ENCODE measurements around the gene RAPGEF1.

DNA sequence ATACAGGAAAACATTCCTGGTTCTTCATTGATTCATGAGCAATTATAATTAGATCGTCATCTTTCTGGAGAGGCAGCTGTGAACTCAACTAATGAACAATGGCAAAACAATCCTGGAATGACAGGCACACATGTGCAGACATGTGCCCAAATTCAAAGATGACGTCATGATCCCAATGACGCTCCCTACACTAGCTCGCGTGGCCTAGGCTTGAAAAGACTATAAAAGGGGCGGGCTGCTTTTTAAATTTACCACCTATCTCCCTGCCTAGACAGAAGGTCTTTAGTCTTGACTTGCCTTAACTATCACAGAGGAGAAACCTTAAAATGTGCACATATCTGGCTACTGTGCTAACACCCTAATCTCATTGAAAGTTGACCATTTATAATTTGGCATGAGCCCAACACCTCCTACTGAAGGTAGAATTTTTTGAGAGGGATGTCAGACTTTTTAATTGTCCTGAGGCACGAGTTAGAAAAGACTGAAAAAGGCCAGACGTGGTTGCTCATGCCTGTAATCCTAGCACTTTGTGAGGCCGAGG, 106.3 kb downstream of the RAPGEF1 start:
- TF ChIP-seq POLR2AphosphoS5 (IDR thresholded peaks at IDR 0.05; ENCODE audit: low read depth, low read length) (no peak), REST (IDR thresholded peaks at IDR 0.05; ENCODE audit: insufficient read depth in 1 of 2, low read depth in 2 of 2, low read length in 2 of 2) (no peak)
